IMR-90 (cell line): ENCODE measurements around the gene PCBP3. TPM values are rescaled to one million over a fixed set of nuclear protein-coding genes. Genes with fewer than 3 reads are reported as not detected.

Experiments used
- polyA plus RNA-seq, 3 experiments: library from polyadenylated mRNA; depleted of rRNA; stranded (reverse); fragments of >200 nt; gene quantifications; 2 replicates each; pipeline ENCODE4 v1.2.3, GENCODE V29; 2012; ENCODE audit warnings: low replicate concordance in 1 of 3
- total RNA-seq: library from RNA; depleted of rRNA; stranded (reverse); fragments of >200 nt; gene quantifications from 2 replicates; pipeline ENCODE4 v1.2.3, GENCODE V29; 2012; rRNA removed

Gene PCBP3
- total and polyA plus RNA-seq, 2 of the 4 experiments (the other 2 are of a cell fraction), result 2.9 to 3.9 TPM

Other genes with a start within 250 kb of the PCBP3 start
- 4.3 and 6.7 TPM in 2 replicates for gene COL18A1, start 238.6 kb upstream of the PCBP3 start, total RNA-seq
- gene COL18A1, start 238.6 kb upstream of the PCBP3 start, polyA plus RNA-seq (2012; rRNA removed), result 46.7 and 52.6 TPM in 2 replicates
- 2.2 and 3.3 TPM in 2 replicates for gene SLC19A1, start 101.3 kb upstream of the PCBP3 start, total RNA-seq
- gene SLC19A1, start 101.3 kb upstream of the PCBP3 start, polyA plus RNA-seq (2012; rRNA removed), result 16.2 and 22.6 TPM in 2 replicates